ENCODE measurements around the gene ANKRD53.

DNA sequence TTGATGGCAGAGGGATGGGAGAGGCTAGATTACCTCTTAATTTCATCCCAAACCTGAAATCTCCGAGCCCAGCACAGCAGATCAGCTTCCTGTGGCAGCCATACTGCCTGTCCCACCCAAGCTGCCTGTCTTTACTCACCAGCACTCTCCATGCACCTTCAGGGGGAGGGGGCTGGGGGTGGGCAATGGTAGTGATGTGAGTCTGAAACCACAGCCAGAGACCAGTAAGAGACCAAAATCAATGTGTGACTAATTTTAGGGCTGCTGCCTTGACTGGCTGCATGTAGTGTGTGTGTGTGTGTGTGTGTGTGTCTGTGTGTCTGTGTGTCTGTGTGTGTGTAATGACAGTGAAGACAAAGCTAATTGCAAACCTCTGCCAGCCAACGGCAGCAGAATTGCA is 27.9 kb downstream of the ANKRD53 start:
- TF ChIP-seq EZH2 (IDR thresholded peaks at IDR 0.05), result no peak
- TF ChIP-seq CTCF (IDR thresholded peaks at IDR 0.05 in 2 of 3, conservative IDR thresholded peaks at IDR 0.05 in 1 of 3; ENCODE audit: borderline replicate concordance in 1 of 3, insufficient read depth in 1 of 3, low read depth in 2 of 3, low read length in 2 of 3), result no peak
- TF ChIP-seq ATF3 (IDR thresholded peaks at IDR 0.05), result no peak
- TF ChIP-seq POLR2A (IDR thresholded peaks at IDR 0.05; ENCODE audit: borderline replicate concordance, extremely low read depth, insufficient read depth, insufficient read length), result no peak
- TF ChIP-seq POLR2AphosphoS5 (IDR thresholded peaks at IDR 0.05; ENCODE audit: low read depth, low read length), result no peak
- no peak for TF ChIP-seq RAD21 (IDR thresholded peaks at IDR 0.05; ENCODE audit: low read depth)
- TF ChIP-seq REST (IDR thresholded peaks at IDR 0.05; ENCODE audit: low read depth), result no peak

Data from HCT116 (cell line).